ENCODE results near the gene ANKRD52.
"Not testable (repeated sequence)": the region's sequence is repeated elsewhere in the genome, so short reads cannot be mapped to it uniquely, and the experiment has no call there.

GRCh38 chr12:56284263-56284662 is 26.1 kb upstream of the ANKRD52 start:
- TF ChIP-seq CTCF (IDR thresholded peaks at IDR 0.05); ZFX (IDR thresholded peaks at IDR 0.05; ENCODE audit: borderline replicate concordance): not testable (repeated sequence)

Measured in 22Rv1 (cell line).